Stimulated activated CD8-positive, alpha-beta memory T cell treated with anti-CD3 and anti-CD28 coated beads, Interleukin-4, amount 100 ng/mL, for 1 hour (primary cell): ENCODE results near the gene PSMB1.

ENCODE experiments used
- DNase-seq, 2 donors: peaks; one replicate each; pipeline ENCODE4 v3.0.0-alpha.2; 2020; ENCODE audit warnings: low read depth in 2 of 2, low spot score in 1 of 2

The PSMB1 gene

DNA sequence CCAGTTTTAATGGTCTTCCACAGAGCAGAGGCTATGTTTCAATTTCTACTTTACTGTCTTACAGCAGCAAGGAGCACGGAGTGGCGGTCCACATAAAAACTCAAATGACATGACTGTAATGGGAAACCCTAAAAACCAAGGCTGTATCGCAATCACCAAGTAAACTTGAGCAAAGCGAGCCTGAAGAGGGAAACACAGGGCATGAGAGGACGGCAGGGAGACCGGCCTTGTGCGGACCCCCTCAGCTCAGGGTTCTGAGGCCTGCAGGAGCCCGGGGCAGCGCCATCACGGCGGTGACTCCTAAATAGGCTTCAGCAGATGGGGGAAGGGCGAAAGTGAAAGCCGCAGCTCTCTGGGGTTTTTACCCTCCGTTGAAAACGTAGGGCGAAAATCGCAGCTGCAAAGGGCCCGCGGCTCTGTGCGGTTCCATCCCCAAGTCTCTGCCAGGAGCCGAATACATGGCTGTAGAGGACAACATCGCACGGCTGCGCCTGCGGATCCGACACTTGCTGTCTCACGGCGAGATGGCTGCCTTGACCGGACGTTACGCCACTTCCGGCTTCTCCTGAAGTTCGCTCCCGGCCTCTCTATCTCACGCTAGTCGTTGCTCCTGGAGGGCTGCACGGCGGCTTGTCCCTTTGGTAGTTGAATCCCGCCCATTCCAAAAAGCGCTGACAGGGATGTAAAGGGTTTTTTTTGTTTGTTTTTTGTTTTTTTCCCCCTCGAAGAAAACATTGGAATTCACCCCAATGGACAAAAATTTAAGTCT lies at the start of gene PSMB1:
Gene PSMB1, minus strand, starts transcription at position 543 of the 769 bp plus-strand sequence. Its CDS starts 65 bp downstream, at position 478.
- DNase-seq: peak; percentile 58 to 66

DNA sequence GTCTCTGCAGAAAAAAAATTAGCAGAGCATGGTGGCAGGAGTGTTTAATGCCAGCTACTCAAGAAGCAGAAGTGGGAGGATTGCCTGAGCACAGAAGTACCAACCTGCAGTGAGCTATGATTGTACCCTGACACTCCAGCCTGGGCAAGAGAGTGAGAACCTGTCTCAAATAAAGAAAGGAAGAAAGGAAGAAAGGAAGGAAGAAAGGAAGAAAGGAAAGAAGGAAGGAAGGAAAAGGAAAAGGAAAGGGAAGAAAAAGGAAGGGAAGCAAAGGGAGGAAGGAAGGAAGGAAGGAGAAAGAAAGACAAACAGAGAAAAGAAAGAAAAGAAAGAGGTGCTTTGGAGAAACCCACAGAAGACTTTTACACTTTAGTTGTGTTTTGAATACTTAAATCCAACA lies 44.2 kb upstream of the PSMB1 start:
- DNase-seq: no peak

DNA sequence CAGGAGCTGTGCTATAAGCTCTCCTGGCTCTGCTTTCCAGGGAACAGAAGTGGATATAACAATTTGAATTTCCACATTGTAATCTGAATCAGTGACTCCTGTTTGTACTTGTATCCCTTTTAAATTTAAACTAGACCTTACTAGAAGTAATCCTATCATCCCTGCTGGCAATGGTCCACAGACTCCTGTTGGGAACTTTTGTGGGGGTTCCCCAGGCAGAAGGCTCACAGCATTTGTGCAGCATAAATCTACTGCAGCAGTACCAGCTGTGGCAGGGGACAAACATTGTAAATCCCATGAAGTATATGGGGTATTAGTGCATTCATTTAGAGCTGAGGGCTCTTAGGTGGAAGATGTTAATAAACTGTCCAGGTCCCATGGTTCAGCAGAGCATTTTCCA lies 43.3 kb upstream of the PSMB1 start:
- no peak for DNase-seq

DNA sequence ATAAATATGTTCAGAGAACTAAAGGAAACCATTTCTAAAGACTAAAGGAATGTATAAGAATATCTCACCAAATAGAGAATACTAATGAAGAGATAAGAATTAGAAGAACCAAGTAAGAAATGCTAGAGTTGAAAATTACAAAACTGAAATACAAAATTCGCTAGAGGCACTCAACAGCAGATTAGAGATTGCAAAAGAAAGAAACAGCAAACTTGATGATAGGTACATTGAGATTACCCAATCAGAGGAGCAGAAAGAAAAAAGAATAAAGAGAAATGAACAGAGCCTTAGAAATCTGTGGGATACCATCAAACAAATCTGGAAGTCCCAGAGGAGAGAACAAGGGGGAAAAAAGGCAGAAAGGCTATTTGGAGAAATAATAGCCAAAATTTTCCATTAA lies 37.6 kb upstream of the PSMB1 start:
- no peak for DNase-seq

DNA sequence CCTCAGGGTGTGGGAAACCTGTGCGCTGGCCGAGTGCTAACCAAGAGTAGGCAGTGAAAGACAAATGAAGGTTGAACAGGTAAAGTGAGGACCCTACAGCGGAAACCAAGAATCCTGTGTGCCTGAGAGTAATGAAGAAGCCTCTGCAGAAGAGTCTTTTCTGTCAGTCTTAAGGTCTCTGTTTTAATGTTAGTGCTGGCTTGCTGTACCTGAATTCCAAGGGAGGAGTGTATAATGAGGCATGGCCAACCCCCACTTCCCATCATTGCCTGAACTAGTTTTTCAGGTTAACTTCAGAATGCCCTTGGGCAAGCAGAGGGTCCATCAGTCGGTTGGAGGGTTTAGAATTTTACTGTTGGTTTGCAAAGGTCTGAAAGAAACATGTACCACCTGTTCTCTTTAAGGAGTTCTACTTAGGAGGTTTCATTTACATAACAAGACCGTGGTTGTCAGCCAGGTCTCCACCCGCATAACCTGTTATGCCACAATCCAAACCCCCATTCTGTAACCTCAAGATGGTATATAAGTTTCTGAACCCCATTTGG lies 31.9 kb upstream of the PSMB1 start:
- DNase-seq: no peak

DNA sequence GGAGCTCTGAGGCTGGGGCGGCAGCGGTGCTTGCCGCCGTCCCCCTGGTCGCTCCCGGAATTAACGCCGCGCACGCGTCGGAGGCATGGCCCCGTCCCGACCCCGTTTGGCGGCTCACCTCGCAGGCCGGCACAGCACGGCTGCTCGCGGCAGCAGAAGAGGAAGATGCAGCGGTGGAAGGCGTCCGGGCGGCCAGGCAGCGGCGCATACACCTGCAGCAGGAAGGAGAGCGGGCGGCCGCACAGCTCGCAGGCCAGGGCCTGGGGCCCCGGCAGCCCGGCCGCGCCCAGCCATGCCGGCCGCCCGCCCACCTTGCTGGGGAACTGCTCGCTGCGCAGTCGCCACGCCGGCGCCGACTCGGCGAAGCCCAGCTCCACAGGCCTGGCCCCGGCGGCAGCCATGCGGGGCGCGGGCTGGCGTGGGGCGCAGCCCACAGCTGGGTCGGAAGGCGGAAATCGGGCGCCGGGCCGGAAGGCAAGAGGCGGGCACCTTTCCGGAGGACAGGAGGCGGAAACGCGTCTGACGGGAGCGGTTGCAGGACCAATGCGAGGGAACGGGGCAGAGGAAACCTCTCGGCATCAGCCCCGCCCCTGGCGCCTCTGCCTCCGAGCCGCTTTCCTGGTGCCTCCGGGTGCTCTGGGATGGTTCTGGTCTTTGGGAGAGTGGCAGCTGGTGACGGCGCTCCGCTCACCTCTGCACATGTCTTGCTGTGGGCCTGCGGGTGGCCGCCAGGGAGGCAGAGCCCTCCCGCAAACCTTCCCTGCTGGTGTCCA lies 31.3 kb upstream of the PSMB1 start, which contains the start of gene PDCD2:
Gene PDCD2, minus strand, starts transcription at position 457 of the 773 bp plus-strand sequence. Its CDS starts 56 bp downstream, at position 401.
- DNase-seq: peak; percentile 75 to 79

DNA sequence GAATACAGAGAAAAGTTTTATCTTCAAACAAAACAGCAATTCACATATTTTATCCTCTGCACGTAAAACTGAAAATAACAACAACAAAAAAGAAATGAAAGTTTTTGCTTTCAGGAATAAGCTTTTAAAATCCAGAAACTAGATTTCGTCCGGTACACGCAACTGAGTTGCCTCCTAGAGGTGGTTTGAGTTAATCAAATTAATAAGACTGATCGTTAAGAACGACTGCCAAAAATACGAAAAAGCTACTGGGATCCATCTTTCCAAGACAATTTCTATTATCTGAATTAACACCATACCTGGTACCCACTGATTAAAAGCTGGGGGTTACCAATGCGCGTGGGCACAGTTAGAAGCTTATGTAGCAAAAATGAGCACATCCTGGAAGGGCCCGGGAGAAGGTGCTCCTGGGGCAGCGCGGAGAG lies 30.7 kb upstream of the PSMB1 start:
- DNase-seq: no peak

DNA sequence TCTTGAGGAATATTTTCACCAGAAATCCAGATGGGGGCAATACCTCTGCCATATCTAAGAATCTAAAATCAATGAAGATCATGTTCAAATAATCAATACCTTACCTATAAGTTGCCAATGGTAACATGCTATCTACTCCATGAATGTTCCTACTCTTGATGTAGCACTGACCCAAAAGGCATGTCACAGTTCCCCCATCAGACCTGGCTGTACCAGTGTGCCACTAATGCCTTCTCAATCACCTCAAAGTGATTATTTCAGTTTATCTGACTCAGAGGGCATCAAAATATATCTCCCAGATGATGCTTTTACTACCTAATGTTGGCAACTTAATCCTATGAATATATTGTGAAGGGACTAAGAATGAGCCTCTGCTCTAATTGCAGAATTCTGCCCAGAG lies 25.8 kb upstream of the PSMB1 start:
- no peak for DNase-seq

DNA sequence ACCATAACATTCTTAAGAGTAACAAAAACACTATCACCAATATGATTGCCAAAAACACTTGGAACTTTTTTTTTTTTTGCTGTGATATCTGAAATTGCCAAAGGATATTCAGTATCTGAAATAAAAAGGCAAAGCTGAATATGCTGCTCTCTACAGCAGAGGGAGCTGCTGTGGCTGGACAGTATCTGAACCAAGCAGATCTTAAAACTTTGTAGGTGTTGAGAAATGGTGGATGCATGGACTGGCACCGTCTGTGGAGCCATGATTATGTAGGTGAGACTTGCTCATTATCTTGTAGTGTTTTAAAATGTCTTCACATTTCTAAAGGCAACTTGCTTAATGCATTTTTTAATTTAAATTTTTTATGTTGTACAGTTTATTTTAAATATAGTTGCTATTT lies 22.1 kb upstream of the PSMB1 start:
- DNase-seq: no peak

DNA sequence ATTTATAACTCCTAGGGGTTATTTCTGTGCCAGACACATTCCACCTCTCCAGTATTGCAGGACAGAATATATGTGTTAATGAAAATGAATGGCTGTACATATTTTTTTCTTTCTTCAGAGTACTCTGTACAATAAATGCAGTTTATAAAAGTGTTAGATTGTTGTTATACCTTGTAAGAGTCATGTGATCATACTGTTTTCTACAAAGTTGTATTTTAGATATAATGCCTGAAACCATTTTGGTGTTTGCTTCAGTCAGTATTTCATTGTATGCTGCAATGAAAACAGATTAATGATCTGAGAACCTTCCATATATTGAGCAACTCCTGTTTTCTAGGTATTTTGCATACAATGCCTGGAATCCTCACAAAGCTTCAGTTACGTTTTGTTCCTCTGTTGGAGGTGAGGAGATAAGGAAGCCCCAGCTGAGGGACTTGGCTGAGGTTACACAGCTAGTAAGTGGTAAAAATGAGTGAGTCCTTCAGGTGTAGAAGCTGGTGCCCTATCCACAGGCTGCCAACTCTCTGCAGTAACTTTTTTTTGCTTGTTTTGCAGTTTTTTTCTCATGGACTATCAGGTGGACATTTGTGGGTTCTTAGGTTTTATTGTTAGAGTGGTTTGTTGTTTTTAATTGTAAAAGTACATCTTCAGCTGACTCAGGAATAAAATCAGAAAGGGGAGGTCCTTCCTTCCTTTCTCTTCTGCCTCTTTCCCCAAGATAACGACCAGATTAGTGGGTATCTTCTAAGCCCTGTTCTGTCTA lies 19.8 kb upstream of the PSMB1 start:
- DNase-seq: no peak

DNA sequence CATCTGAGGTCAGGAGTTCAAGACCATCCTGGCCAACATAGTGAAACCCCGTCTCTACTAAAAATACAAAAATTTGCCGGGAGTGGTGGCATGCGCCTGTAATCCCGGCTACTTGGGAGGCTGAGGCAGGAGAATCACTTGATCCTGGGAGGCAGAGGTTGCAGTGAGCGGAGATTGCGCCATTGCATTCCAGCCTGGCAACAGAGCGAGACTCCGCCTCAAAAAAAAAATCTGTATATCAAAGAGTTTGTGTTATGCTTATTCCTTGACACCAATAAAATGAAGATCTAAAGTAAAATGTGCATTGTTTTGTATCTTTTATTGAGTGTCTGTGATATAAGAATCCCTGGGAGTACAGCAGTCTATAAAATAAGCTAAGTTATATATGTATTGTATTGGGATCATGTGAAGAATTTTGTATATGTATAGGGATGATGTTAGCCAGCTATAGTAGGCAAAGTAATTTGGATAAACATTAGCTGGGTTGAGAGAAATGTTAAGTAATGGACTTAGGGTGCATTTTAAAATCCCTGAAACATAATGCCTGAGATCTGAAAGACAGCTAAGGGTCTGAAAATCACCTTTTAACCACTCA lies 11.9 kb upstream of the PSMB1 start:
- DNase-seq: no peak

DNA sequence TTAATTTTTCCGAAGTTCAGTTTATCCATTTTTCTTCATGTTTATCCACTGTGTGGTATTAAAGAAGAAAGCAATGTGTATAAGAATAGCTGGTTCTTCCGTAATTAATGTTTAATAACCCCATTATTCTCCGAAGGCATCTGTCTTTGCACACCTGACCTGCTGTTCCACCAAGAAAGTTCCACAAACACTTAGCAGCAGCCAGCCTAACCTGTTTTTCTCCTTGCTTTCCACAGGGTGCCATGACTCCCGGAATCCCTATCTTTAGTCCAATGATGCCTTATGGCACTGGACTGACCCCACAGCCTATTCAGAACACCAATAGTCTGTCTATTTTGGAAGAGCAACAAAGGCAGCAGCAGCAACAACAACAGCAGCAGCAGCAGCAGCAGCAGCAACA lies 8.4 kb upstream of the PSMB1 start:
- no peak for DNase-seq

DNA sequence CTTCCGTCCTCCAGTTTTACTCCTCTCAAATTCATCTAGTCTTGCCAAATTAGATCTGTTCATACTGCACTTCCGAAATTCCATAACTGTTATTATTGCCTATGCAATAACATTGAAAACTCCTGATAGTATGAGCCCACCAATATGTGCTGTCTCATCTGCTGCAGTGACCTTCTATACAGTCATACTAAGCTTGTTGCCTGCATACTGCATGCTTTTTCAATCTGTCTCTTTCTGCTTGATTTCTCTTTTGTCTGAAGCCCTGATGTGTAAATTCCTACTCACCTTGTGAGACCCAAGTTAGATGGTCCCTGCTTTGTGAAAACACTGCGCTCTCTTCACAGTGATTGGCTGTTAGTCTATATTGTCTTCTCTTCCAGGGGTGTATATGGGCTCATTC lies 2.2 kb upstream of the PSMB1 start:
- no peak for DNase-seq

DNA sequence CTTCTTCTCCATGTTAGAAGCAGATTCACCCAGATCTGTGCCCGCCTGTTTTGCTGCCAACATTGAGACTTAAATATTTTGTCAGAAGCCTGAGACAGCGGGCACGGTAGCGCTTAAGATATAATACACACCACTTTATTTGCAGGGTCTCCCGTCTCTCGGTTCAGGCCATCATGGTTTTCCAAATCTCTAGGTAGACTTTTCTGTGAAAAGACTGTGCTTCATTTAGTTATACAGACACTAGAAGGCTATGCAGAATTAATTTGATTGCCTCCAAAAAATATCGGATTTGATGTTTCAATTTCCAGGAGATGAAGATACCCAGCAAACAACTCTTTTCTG lies 1.7 kb upstream of the PSMB1 start:
- no peak for DNase-seq

DNA sequence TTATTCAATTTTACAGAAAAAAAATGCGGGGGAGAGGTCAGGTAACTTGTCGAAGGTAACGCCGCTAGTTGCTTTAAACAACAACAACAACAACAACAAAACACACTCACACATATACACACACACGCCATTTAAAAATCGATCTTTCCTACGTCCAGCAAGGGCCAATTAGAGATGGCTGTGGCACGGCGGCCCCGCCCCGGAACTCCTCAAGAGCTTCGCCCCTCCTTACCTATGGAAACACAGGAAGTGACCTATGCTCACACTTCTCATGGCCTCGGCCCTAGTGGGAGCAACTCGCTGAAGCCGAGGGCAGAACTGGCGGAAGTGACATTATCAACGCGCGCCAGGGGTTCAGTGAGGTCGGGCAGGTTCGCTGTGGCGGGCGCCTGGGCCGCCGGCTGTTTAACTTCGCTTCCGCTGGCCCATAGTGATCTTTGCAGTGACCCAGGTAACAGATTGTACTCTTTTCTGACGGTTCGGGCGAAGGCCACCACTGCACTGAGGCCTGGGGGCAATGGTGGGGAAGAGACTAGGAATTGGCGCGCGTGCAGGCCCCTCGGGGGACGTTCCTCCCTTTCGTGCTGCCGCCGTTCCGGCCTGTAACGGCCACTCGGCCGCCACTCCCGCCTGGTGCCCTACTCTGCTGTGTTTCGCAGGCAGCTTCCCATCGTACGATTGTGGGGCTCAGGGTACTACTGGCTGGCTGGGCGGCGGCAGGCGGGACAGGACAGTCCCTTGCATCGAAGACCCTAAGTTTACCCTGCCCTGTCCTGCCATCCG lies 1.1 kb upstream of the PSMB1 start, which contains the start of gene TBP:
Gene TBP, plus strand, starts transcription at position 357 of the 783 bp plus-strand sequence. CDS start 2,661 bp downstream, outside the sequence.
- DNase-seq: peak; percentile 95 to 97

DNA sequence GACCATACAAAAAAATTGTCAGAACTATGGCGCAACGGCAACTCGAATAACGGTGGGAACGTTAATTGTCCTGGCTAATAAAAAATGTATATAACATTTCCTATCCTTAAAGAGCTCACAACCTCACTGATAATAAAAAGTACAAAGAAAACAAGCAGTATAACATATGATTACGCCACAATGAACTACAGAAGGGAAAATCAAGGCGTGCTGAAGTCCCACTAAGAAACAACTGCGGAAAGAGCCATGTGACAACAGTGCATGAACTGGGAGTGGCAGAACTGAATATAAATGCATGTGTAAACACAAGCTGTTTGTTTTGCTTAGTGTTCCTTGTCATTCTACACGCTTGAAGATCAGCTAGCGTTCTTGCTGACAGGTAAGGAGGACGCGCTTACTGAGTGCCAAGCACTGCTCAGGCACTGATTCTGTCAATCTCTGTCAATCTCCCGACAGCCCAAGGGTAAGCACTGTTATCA lies 466 bp upstream of the PSMB1 start:
- DNase-seq: peak in 1 of 2 donors; percentile 1

DNA sequence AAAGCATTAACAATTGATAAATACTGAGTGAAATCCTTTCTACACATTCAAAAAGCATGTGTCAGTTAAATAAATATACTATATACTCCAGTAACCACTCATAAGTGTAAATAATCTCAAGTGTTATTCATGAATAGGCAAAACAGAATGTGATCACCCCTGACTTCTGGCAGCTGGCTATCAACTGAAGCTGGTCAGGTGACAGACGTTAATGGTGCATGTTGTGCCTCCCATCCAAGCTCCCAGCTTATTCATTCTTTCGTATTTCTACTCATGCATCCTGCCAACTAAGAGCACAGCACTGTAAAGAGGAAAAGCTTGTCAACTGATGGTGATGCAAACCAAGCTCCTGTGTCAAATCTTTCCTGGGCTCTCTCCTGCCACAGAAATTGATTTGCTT lies 7.7 kb downstream of the PSMB1 start:
- DNase-seq: no peak

DNA sequence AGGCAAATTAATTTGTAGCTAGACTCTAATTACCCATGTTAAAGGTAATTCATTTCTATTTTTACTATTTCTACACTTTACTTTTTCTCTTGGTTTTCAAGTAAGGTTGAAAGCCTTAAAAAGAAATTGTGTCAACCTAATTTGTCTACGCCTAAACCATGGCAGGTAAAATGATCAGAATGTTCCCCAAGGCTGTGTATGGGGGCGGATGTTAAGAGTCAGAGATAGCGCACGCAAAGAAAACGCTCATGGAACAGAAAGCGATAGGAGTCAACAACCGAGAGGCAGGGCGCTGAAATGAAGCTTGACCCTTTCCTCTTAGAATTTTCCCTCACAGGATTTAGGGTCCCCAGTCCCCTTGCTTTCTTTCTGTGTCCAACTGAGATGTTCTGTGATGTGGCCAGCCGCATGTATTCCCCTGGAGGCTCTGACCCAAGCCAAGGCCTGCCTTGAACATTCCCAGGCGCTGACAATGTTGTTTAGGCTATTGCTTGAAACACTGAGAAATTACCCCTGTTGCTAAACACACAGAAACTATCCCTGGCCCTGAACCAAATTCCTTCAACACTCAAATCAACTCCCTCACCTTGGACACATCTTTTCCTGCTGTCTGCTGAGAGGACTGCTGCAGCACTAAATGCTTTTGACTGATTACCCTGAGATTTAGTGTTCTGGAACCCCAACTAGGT lies 10.9 kb downstream of the PSMB1 start:
- no peak for DNase-seq

DNA sequence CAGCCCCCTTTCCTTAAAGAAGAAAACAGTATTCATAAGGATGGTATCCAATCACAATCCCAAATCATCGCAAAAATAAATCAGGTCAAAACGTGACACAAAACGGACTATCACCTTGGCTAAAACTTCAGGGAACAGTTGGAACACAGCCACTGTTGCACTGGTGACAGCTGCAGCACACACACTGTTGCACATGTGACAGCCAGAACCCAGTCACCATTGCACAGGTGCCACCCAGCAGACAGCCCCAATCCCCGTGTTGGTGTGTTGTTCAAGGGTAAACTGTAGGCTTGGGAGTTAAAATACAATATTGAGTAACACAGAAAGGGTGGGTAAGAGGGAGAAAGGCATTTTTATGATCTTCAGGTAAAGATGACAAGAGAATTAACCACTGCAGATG lies 15.8 kb downstream of the PSMB1 start:
- no peak for DNase-seq
